Measurements from ENCODE around the gene TCF7L1. TPM values are rescaled to one million over a fixed set of nuclear protein-coding genes. Genes with fewer than 3 reads are reported as not detected.

Gene TCF7L1
- total RNA-seq, 1 experiment from 2014 or later, result 2.8 TPM

DNA sequence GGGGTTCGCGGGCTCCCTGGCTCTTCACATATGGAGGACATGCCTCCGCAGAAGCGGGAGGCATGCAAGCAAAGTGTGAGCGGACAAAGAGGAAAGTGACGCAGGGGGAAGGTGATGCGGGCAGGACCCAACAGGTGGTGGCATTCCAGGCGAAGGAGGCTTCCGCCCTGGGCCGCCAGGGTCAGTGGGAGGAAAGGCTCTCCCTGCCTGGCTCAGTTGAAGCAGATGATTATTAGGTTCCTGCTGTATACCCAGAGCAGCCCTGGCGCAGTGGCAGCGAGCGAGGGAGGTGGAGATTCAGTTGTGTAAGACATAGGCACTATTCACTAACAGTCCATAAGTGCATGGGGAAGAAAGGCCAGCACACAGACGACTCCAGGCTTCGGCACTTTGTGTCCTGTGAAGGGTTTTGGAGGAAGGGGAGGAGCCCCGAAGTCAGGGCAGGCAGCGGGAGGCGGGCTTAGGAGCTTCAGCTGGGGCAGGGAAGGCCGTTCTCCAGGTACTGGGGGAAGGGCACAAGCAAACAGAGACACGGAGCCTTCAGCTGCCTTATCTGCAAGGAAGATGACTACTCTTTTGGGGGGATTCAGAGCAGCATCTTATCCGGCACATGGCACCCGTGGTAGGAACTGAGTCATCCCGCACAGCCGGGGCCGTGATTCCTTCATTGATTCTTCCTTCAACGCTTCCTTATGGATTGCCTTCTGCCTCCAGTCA, 104.8 kb downstream of the TCF7L1 start:
- ChIA-PET POLR2A (ENCODE audit: unreplicated experiment) (no interaction called here), CTCF (no interaction called here)
- no peak for DNase-seq
- H3K4me1 ChIP-seq (replicated peaks; ENCODE audit: insufficient read depth), result no peaks in the 10 kb centered on the region
- no peaks in the 10 kb centered on the region; the same call in 1 of the 2 replicates for H3F3A ChIP-seq (ENCODE audit: insufficient read depth, low read depth)
- TF ChIP-seq, protein P1, sequence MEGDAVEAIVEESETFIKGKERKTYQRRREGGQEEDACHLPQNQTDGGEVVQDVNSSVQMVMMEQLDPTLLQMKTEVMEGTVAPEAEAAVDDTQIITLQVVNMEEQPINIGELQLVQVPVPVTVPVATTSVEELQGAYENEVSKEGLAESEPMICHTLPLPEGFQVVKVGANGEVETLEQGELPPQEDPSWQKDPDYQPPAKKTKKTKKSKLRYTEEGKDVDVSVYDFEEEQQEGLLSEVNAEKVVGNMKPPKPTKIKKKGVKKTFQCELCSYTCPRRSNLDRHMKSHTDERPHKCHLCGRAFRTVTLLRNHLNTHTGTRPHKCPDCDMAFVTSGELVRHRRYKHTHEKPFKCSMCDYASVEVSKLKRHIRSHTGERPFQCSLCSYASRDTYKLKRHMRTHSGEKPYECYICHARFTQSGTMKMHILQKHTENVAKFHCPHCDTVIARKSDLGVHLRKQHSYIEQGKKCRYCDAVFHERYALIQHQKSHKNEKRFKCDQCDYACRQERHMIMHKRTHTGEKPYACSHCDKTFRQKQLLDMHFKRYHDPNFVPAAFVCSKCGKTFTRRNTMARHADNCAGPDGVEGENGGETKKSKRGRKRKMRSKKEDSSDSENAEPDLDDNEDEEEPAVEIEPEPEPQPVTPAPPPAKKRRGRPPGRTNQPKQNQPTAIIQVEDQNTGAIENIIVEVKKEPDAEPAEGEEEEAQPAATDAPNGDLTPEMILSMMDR (conservative IDR thresholded peaks at IDR 0.05), result no peak
- no peak for TF ChIP-seq EZH2 (IDR thresholded peaks at IDR 0.05; ENCODE audit: low read depth)
- BruUV-seq (replicated peaks), result no TSS peak
- intact Hi-C loops (cut with micrococcal nuclease; ENCODE audit: unreplicated experiment), result no loop called here
- H3K9me2 ChIP-seq (ENCODE audit: insufficient read depth), result no peaks in the 10 kb centered on the region
- no peaks in the 10 kb centered on the region for H3K79me2 ChIP-seq (ENCODE audit: low read depth)
- H3K4me2 ChIP-seq, result no peak overlapping the region
- H4K20me1 ChIP-seq (ENCODE audit: insufficient read depth), result no peaks in the 10 kb centered on the region
- no peak overlapping the region for H3K27ac ChIP-seq
- H3K9me3 ChIP-seq (ENCODE audit: insufficient read depth, low read depth), result no peaks in the 10 kb centered on the region
- H2AFZ ChIP-seq, result no peak overlapping the region
- 0 out of 2 replicates have a peak, but pooled peaks cover 4% of the 10 kb centered on the region for H3K27me3 ChIP-seq (ENCODE audit: insufficient read depth, low read depth)
- H3K4me3 ChIP-seq, result no peak overlapping the region
- no peaks in the 10 kb centered on the region for H3K36me3 ChIP-seq (ENCODE audit: low read depth)

DNA sequence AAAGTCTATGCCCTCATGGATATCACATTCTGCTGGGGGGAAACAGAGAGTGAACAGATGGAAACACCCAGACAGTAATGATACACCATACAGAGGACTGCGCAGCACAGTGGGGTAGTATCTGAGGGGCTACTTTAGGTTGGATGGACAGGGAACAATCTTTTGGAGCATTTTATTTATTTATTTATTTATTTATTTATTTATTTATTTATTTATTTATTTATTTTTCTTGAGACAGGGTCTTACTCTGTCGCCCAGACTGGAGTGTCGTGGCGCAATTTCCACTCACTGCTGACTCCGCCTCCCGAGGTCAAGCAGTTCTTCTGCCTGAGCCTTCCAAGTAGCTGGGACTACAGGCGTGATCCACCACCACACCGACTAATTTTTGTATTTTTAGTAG, 105.4 kb downstream of the TCF7L1 start:
- no peaks in the 10 kb centered on the region; the same call in 1 of the 2 replicates for H3F3A ChIP-seq (ENCODE audit: insufficient read depth, low read depth)
- H3K4me2 ChIP-seq, result no peak overlapping the region
- no TSS peak for BruUV-seq (replicated peaks)
- ChIA-PET POLR2A (ENCODE audit: unreplicated experiment) (no interaction called here), CTCF (no interaction called here)
- intact Hi-C loops (cut with micrococcal nuclease; ENCODE audit: unreplicated experiment), result no loop called here
- TF ChIP-seq, protein P1 (conservative IDR thresholded peaks at IDR 0.05), result no peak
- no peak for TF ChIP-seq EZH2 (IDR thresholded peaks at IDR 0.05; ENCODE audit: low read depth)
- H3K79me2 ChIP-seq (ENCODE audit: low read depth), result no peaks in the 10 kb centered on the region
- H3K4me3 ChIP-seq, result no peak overlapping the region
- H2AFZ ChIP-seq, result no peak overlapping the region
- no peaks in the 10 kb centered on the region for H3K36me3 ChIP-seq (ENCODE audit: low read depth)
- DNase-seq, result no peak
- H3K9me2 ChIP-seq (ENCODE audit: insufficient read depth), result no peaks in the 10 kb centered on the region
- no peaks in the 10 kb centered on the region for H3K4me1 ChIP-seq (replicated peaks; ENCODE audit: insufficient read depth)
- 0 out of 2 replicates have a peak, but pooled peaks cover 4% of the 10 kb centered on the region for H3K27me3 ChIP-seq (ENCODE audit: insufficient read depth, low read depth)
- H3K27ac ChIP-seq, result no peak overlapping the region
- H4K20me1 ChIP-seq (ENCODE audit: insufficient read depth), result no peaks in the 10 kb centered on the region
- no peaks in the 10 kb centered on the region for H3K9me3 ChIP-seq (ENCODE audit: insufficient read depth, low read depth)

DNA sequence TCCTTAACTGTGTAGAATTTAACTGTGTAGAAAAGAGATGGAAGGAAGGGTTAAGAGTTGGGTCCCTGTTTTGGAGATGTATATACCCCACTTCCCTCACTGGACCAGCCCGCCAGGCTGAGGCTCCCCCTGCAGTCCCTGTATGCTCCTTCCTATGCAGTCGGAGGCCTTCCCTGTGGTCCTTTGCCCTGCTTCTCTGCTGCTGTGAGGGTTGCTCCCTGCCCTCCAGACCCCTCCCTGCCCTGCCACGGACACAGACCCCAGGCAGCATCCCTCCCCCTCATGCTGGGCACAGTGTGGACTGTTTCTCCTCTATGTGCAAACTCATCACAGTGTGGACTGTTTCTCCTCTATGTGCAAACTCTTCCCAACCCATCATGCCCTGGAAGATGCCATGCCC, 105.9 kb downstream of the TCF7L1 start:
- BruUV-seq (replicated peaks), result no TSS peak
- Histone ChIP-seq H3K27ac (no peak overlapping the region), H3K9me3 (ENCODE audit: insufficient read depth, low read depth) (no peaks in the 10 kb centered on the region), H3K4me1 (replicated peaks; ENCODE audit: insufficient read depth) (no peaks in the 10 kb centered on the region), H3K27me3 (ENCODE audit: insufficient read depth, low read depth) (0 out of 2 replicates have a peak, but pooled peaks cover 4% of the 10 kb centered on the region), H3F3A (ENCODE audit: insufficient read depth, low read depth) (no peaks in the 10 kb centered on the region; the same call in 1 of the 2 replicates), H3K36me3 (ENCODE audit: low read depth) (no peaks in the 10 kb centered on the region), H3K9me2 (ENCODE audit: insufficient read depth) (no peaks in the 10 kb centered on the region), H3K4me2 (no peak overlapping the region), H3K4me3 (no peak overlapping the region), H3K79me2 (ENCODE audit: low read depth) (no peaks in the 10 kb centered on the region), H2AFZ (no peak overlapping the region), H4K20me1 (ENCODE audit: insufficient read depth) (no peaks in the 10 kb centered on the region)
- ChIA-PET CTCF (no interaction called here), POLR2A (ENCODE audit: unreplicated experiment) (no interaction called here)
- DNase-seq, result no peak
- TF ChIP-seq, protein P1 (conservative IDR thresholded peaks at IDR 0.05), result no peak
- TF ChIP-seq EZH2 (IDR thresholded peaks at IDR 0.05; ENCODE audit: low read depth), result no peak
- intact Hi-C loops (cut with micrococcal nuclease; ENCODE audit: unreplicated experiment), result no loop called here
